Right ventricle myocardium inferior (tissue), 1 donor: ENCODE data around the gene NLGN1. TPM values are rescaled to one million over a fixed set of nuclear protein-coding genes. Genes with fewer than 3 reads are reported as not detected.

Experiments
- ATAC-seq: fragments of 200-7000 bp; cut with Tn5 transposase; one replicate; pipeline ENCODE4 v1.9.1; 2020; ENCODE audit warnings: mild to moderate bottlenecking, moderate library complexity
- DNase-seq: peaks from one replicate; pipeline ENCODE4 v3.0.0; 2021; ENCODE audit errors: missing footprints
- intact Hi-C: fragments of 100-400 bp; cut with DNase I; formaldehyde crosslinking; loops from one replicate; pipeline ENCODE4 v1.11.0; 2022
- total RNA-seq: library from RNA; stranded (reverse); fragmentation: NEBNext Ultra II Directional; extraction: Animal tissue kit (Norgen Biotek cat#: 25700); gene quantifications from one replicate; pipeline ENCODE4 v1.2.1, GENCODE V29; 2021
- donor health status: DM: no; HTN: yes; CAD: no; lungs with severe emphysema.

Gene NLGN1
- total RNA-seq, 1 donor from 2014 or later = 8.0 TPM

GRCh38 chr3:173663696-173664111 is 266.2 kb downstream of the NLGN1 start:
- no peak for ATAC-seq
- no peak for DNase-seq
- intact Hi-C loops = loop anchor here (5.0 kb wide), 1 partner anchor 46 kb away; no protein-coding TSS in a partner anchor

- DNase-seq (no peak), ATAC-seq (no peak)
- intact Hi-C loops = no loop called here
Measured at GRCh38 chr3:173676094-173676493, 278.6 kb downstream of the NLGN1 start.

- intact Hi-C loops = no loop called here
- no peak for DNase-seq
- no peak for ATAC-seq
Measured at GRCh38 chr3:173681188-173681678, 283.7 kb downstream of the NLGN1 start.

GRCh38 chr3:173685456-173685855 is 287.9 kb downstream of the NLGN1 start:
- intact Hi-C loops = no loop called here
- ATAC-seq = no peak
- DNase-seq = no peak

GRCh38 chr3:173688216-173688842 is 290.8 kb downstream of the NLGN1 start:
- ATAC-seq (no peak), DNase-seq (no peak)
- intact Hi-C loops = no loop called here

- intact Hi-C loops = no loop called here
- no peak for ATAC-seq
Measured at GRCh38 chr3:173690542-173691180, 293.1 kb downstream of the NLGN1 start.

DNA sequence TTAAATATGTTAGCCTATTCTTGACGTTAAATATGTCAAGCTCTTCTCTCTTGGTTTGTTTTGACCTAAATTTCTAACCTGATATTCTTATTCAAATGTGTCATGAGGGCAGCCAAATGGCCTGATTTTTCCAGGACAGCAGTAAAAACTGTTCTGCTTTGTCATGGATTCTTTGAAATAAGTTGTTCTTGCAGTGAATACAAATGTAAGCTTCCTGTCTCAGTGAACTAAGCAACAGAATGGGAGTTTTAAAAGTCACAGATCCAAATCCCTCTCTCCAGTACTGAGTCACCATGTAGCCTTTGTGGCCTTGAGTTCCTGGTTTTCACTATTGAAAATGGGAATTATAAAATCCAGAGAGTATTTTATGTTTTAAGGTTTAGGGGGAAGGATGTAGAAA is 301.8 kb downstream of the NLGN1 start:
- no peak for ATAC-seq
- intact Hi-C loops = no loop called here
- no peak for DNase-seq

More at GRCh38 chr3:173690542-173691180, 293.1 kb downstream of the NLGN1 start:
- DNase-seq = no peak

- intact Hi-C loops = no loop called here
- no peak for DNase-seq
- ATAC-seq = no peak
Measured at GRCh38 chr3:173700336-173700735, 302.8 kb downstream of the NLGN1 start.

DNA sequence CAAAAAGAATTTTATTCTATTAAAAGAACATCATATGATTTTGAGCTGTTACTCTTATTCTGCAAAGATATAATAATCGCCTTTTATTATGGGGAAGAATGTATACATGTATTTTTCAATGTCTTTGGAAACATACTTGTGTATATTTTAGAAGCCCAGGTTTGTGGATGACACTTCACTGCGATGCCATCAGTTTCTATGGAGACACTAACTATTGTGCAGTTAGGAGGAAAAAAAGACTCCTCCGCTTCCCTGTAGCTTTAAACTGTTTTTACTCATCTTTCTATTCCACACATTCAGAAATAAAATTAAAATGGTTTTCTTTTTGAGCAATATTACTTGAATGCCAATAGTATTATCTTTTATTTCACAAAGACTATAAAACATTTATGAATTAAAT is 305.0 kb downstream of the NLGN1 start:
- intact Hi-C loops = no loop called here
- ATAC-seq = no peak
- DNase-seq = no peak

DNA sequence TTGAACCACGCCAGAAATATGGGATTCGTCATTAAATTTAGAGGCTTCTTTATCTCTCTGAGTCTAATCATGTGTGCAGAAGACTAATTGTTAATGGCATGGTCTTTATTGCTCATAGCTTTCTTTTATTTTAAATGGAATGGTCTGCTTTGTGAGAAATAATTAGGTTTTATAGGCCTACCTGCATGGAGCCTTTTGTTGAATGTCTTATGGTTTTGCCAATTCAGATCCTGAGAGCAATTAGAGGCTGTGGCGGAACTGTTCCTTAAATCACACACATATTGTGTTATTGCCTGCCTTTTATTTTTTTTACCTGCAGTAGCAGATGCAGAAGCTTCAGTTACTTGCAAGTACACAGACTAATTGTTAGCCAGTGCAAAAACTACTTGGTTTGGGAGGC is 306.2 kb downstream of the NLGN1 start:
- DNase-seq (no peak), ATAC-seq (no peak)
- intact Hi-C loops = no loop called here

GRCh38 chr3:173706630-173707029 is 309.1 kb downstream of the NLGN1 start:
- ATAC-seq = no peak
- intact Hi-C loops = no loop called here
- peak; percentile 60 for DNase-seq

DNA sequence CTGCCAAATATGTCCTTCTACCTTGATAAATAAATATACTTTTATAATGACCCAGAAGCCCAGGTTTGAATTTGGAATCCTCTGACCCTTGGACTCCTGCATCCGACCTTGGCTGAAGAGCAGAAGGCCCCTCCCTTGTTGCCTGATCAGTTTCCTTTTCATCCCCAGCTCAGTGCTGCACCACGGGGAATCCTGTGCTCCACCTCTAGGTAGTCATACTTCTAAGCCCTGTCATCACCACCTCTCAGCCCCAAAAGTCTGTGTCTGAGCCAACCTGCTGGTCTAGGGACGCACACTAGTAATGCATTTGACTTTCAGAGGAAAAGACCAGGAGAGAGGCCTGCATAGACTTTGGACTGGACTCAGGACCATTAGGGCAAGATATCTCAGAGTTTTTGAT is 310.6 kb downstream of the NLGN1 start:
- ATAC-seq (no peak), DNase-seq (no peak)
- intact Hi-C loops = no loop called here

GRCh38 chr3:173709026-173709425 is 311.5 kb downstream of the NLGN1 start:
- intact Hi-C loops = no loop called here
- no peak for ATAC-seq
- DNase-seq = no peak

- intact Hi-C loops = no loop called here
- DNase-seq (no peak), ATAC-seq (no peak)
Measured at GRCh38 chr3:173711619-173712018, 314.1 kb downstream of the NLGN1 start.

DNA sequence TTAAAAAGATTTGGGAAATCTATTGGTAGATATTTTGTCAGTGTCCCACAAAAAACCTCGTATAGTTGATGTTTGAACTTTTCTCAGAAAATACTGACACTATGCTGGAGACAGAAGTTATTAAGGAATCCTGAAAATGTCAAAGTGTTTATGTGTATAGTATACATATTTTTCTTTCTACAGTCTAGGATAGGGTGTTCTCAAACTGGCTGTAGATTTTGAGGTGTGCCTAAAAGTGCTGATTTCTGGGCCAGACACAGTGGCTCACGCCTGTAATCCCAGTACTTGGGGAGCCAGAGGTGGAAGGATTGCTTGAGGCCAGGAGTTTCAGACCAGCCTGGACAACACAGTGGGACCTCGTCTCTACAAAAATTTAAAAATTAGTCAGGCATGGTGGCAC is 322.0 kb downstream of the NLGN1 start:
- no peak for DNase-seq
- no peak for ATAC-seq
- intact Hi-C loops = no loop called here

- no peak for DNase-seq
- intact Hi-C loops = no loop called here
- no peak for ATAC-seq
Measured at GRCh38 chr3:173725507-173725906, 328.0 kb downstream of the NLGN1 start.

GRCh38 chr3:173730391-173730790 is 332.8 kb downstream of the NLGN1 start:
- intact Hi-C loops = no loop called here
- ATAC-seq (no peak), DNase-seq (no peak)

GRCh38 chr3:173732237-173732636 is 334.7 kb downstream of the NLGN1 start:
- intact Hi-C loops = no loop called here
- DNase-seq = peak; percentile 45
- no peak for ATAC-seq

- intact Hi-C loops = no loop called here
- ATAC-seq (no peak), DNase-seq (no peak)
Measured at GRCh38 chr3:173733029-173733652, 335.6 kb downstream of the NLGN1 start.

- ATAC-seq (no peak), DNase-seq (no peak)
- intact Hi-C loops = no loop called here
Measured at GRCh38 chr3:173734473-173734872, 336.9 kb downstream of the NLGN1 start.
